Endothelial cell of umbilical vein (primary cell): ENCODE data around the gene XPNPEP2. TPM values are rescaled to one million over a fixed set of nuclear protein-coding genes. Genes with fewer than 3 reads are reported as not detected.

Experiments
- BruUV-seq: library from RNA; stranded (reverse); fragments of 400-500 nt; replicated peaks from 2 replicates; lab custom pipeline; 2021; lab: Mats Ljungman, UMichigan
- CTCF ChIA-PET: fragments of 300-600, 350-600 bp; sonication (Branson Sonifier 250); formaldehyde crosslinking; loops from one replicate; lab custom pipeline; 2021; ENCODE audit warnings: antibody characterized with exemption, inconsistent platforms; lab: Charles Lee
- POLR2A ChIA-PET: fragments of 300-600, 350-600 bp; sonication (Branson Sonifier 250); formaldehyde crosslinking; loops from one replicate; lab custom pipeline; 2021; ENCODE audit warnings: antibody characterized with exemption, inconsistent platforms; lab: Charles Lee
- DNase-seq: peaks from one replicate; pipeline ENCODE4 v3.0.0-alpha.2; 2011; ENCODE audit warnings: low read depth, low spot score
- FAIRE-seq: peaks from 2 replicates; lab custom pipeline; 2011; peaks lifted over from hg19 to GRCh38; lab: Jason Lieb, UNC
- H2AFZ ChIP-seq: 2 replicates; pipeline ENCODE4 v1.6.0; 2012; ENCODE audit warnings: low read depth, low read length, control low read depth, inconsistent platforms
- H3K27ac ChIP-seq: 2 replicates; pipeline ENCODE4 v1.5.1; 2011; ENCODE audit warnings: low read depth, mild to moderate bottlenecking, control low read depth, low read length, moderate library complexity; ENCODE audit not compliant: insufficient read depth
- H3K27me3 ChIP-seq, 2 experiments: 2 replicates each; pipeline versions ENCODE4 v1.6.0 to v1.6.1; 2011; ENCODE audit warnings: low read length in 2 of 2, mixed read lengths in 1 of 2; ENCODE audit not compliant: control insufficient read depth in 2 of 2, insufficient read depth in 2 of 2
- H3K36me3 ChIP-seq, 2 experiments: 2 replicates in 1 of 2; 3 replicates in 1 of 2; pipeline ENCODE4 v1.5.1; 2011; ENCODE audit warnings: low read length in 2 of 2, mild to moderate bottlenecking in 1 of 2, moderate library complexity in 1 of 2; ENCODE audit not compliant: control insufficient read depth in 2 of 2, insufficient read depth in 2 of 2; ENCODE audit errors: extremely low read depth in 1 of 2
- H3K4me1 ChIP-seq: 3 replicates; pipeline ENCODE4 v1.5.1; 2011; ENCODE audit warnings: mild to moderate bottlenecking, low read length; ENCODE audit not compliant: control insufficient read depth, insufficient read depth; ENCODE audit errors: extremely low read depth
- H3K4me2 ChIP-seq: 2 replicates; pipeline ENCODE4 v1.6.1; 2011; ENCODE audit warnings: low read length, control low read depth, mixed read lengths; ENCODE audit not compliant: insufficient read depth
- H3K4me3 ChIP-seq, 3 experiments: fragments of 200-600 bp in 1 of 3; sonication (generic), shearing (Covaris generic) in 1 of 3; replicated peaks in 1 of 3; 2 replicates each; pipeline ENCODE4 v1.5.1; 2011 to 2016; ENCODE audit warnings: control low read depth in 3 of 3, low read length in 3 of 3, mild to moderate bottlenecking in 2 of 3, inconsistent platforms in 1 of 3, low read depth in 1 of 3, moderate library complexity in 1 of 3; ENCODE audit not compliant: insufficient read depth in 1 of 3
- H3K79me2 ChIP-seq: 2 replicates; pipeline ENCODE4 v1.6.0; 2012; ENCODE audit warnings: low read length, inconsistent platforms; ENCODE audit not compliant: control insufficient read depth, insufficient read depth
- H3K9ac ChIP-seq: replicated peaks from 2 replicates; pipeline ENCODE3; 2011; ENCODE audit warnings: low read length, control low read depth; ENCODE audit not compliant: insufficient read depth; ENCODE audit errors: extremely low read depth
- H3K9me1 ChIP-seq: replicated peaks from 3 replicates; pipeline ENCODE4 v1.6.0; 2011; ENCODE audit warnings: mild to moderate bottlenecking, low read length; ENCODE audit not compliant: control insufficient read depth, insufficient read depth; ENCODE audit errors: extremely low read depth
- H3K9me3 ChIP-seq: replicated peaks from 2 replicates; pipeline ENCODE4 v1.5.1; 2012; ENCODE audit warnings: low read length, inconsistent platforms; ENCODE audit not compliant: control insufficient read depth, insufficient read depth
- H4K20me1 ChIP-seq: replicated peaks from 2 replicates; pipeline ENCODE3; 2011; ENCODE audit warnings: mild to moderate bottlenecking, low read length; ENCODE audit not compliant: control insufficient read depth, insufficient read depth; ENCODE audit errors: extremely low read depth
- EZH2 ChIP-seq: IDR thresholded peaks from 2 replicates; pipeline ENCODE4 v1.6.1; 2012; ENCODE audit warnings: borderline replicate concordance, low read depth, mild to moderate bottlenecking, moderate library complexity, low read length, inconsistent platforms; ENCODE audit not compliant: severe bottlenecking
- FOS ChIP-seq: IDR thresholded peaks from 2 replicates; pipeline ENCODE4 v1.6.1; 2011; ENCODE audit warnings: mild to moderate bottlenecking, low read length, moderate library complexity, borderline replicate concordance; ENCODE audit not compliant: insufficient read depth
- GATA2 ChIP-seq: IDR thresholded peaks from 2 replicates; pipeline ENCODE4 v1.7.0; 2011; ENCODE audit warnings: low read depth, mild to moderate bottlenecking, moderate library complexity, mixed read lengths, low read length; ENCODE audit not compliant: insufficient read length, insufficient read depth
- JUN ChIP-seq: IDR thresholded peaks from 2 replicates; pipeline ENCODE4 v1.6.1; 2011; ENCODE audit warnings: borderline replicate concordance, low read depth; ENCODE audit not compliant: insufficient read length, insufficient read depth
- MYC ChIP-seq: IDR thresholded peaks from one replicate; pipeline ENCODE4 v1.6.1; 2011; ENCODE audit warnings: mild to moderate bottlenecking, low read depth, low read length
- POLR2AphosphoS5 ChIP-seq: IDR thresholded peaks from 2 replicates; pipeline ENCODE4 v1.6.1; 2012; ENCODE audit warnings: low read depth, mild to moderate bottlenecking, control low read depth, low read length, moderate library complexity; ENCODE audit not compliant: insufficient read depth
- dilution Hi-C: fragments of 300-500 bp; cut with MboI; formaldehyde crosslinking; loops from one replicate; pipeline ENCODE4 v1.15.0; 2019; ENCODE audit warnings: low sequenced_read_pairs; ENCODE audit not compliant: extremely low pct_ligation_motif_present
- intact Hi-C: fragments of 100-400 bp; cut with micrococcal nuclease; formaldehyde crosslinking; loops from one replicate; pipeline ENCODE4 v1.10.0; 2022
- polyA plus RNA-seq, 4 experiments: library from polyadenylated mRNA; depleted of rRNA in 3 of 4; stranded (reverse) in 3 of 4; unstranded in 1 of 4; fragments of >200 nt; gene quantifications; 2 replicates each; pipeline versions ENCODE4 v1.2.1 to v1.2.3, GENCODE V29; 2011 to 2012; ENCODE audit warnings: missing spikeins in 1 of 4
- total RNA-seq: library from RNA; stranded (reverse); gene quantifications from 2 replicates; pipeline ENCODE4 v1.2.3, GENCODE V29; 2021
- TF ChIP-seq, protein P1 (sequence below): IDR thresholded peaks from 2 replicates; pipeline ENCODE4 v1.6.1; 2011; ENCODE audit not compliant: insufficient read depth, insufficient read length
- TF ChIP-seq, protein P2 (sequence below), 2 donors: IDR thresholded peaks; 1 replicate in 1 of 2; 2 replicates in 1 of 2; pipeline ENCODE4 v1.5.1; 2011; ENCODE audit warnings: low read length in 2 of 2, mild to moderate bottlenecking in 2 of 2, moderate library complexity in 2 of 2, control low read depth in 1 of 2, inconsistent platforms in 1 of 2, low read depth in 1 of 2; ENCODE audit not compliant: insufficient read depth in 1 of 2; ENCODE audit errors: extremely low read depth in 1 of 2

XPNPEP2 gene
- total and polyA plus RNA-seq, 2 donors (not counting 3 experiments of a cell fraction or from before 2014, with no cell fraction given) = 0.04 TPM; not detected in 1

DNA sequence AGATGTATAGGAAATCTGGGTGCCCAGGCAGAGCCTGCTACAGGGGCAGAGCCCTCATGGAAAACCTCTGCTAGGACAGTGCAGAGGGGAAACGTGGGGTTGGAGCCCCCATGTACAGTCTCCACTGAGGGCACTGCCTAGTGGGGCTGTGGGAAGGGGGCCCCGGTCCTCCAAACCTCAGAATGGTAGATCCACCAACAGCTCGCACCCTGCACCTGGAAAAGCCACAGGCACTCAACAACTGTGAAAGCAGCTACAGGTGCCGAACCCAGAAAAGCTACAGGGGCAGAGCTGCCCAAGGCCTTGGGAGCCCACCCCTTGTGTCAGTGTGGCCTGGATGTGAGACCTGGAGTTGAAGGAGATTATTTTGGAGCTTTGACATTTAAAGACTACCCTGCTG is 5.4 kb upstream of the XPNPEP2 start:
- Histone ChIP-seq H3K9ac (no peak overlapping the region), H3K9me3 (no peaks in the 10 kb centered on the region), H2AFZ (no peak overlapping the region), H4K20me1 (no peaks in the 10 kb centered on the region), H3K4me3 (no peak overlapping the region), H3K79me2 (no peaks in the 10 kb centered on the region), H3K4me1 (no peaks in the 10 kb centered on the region), H3K36me3 (no peaks in the 10 kb centered on the region), H3K27me3 (peaks cover 0 to 4% of the 10 kb centered on the region in 2 experiments), H3K27ac (no peak overlapping the region), H3K9me1 (no peaks in the 10 kb centered on the region), H3K4me2 (no peak overlapping the region)
- TF ChIP-seq MYC (no peak), FOS (no peak), POLR2AphosphoS5 (no peak), GATA2 (no peak)
- TF ChIP-seq, protein P1, sequence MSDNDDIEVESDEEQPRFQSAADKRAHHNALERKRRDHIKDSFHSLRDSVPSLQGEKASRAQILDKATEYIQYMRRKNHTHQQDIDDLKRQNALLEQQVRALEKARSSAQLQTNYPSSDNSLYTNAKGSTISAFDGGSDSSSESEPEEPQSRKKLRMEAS = no peak
- DNase-seq (no peak), FAIRE-seq (no peak)
- POLR2A ChIA-PET = no interaction called here
- intact Hi-C loops (no loop called here), dilution Hi-C loops (no loop called here)
- CTCF ChIA-PET = no interaction called here
- BruUV-seq = no TSS peak

DNA sequence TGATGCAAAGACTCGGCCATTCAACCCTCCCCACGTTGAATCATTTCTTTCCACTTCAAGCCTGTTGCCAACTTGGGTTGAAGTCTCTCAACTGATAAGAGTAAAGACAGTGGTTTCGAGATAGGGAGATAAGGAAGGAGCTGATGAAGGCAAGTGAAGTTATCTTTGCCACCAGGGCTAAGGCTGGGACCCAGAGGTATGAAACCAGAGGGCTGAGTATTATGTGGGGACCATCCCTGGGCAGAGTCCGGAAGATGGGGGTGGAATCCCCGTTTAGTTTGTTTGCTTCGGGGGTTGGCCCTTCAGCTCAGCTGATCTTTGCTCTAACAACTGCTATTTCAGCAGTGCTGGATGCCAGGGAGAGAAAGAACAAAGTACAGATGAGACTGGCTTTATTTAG is 2.3 kb upstream of the XPNPEP2 start:
- POLR2A ChIA-PET = no interaction called here
- no peak for DNase-seq
- Histone ChIP-seq H3K4me2 (no peak overlapping the region), H2AFZ (no peak overlapping the region), H3K36me3 (no peaks in the 10 kb centered on the region), H3K27ac (no peak overlapping the region), H4K20me1 (no peaks in the 10 kb centered on the region), H3K9me1 (no peaks in the 10 kb centered on the region), H3K9me3 (no peaks in the 10 kb centered on the region), H3K4me1 (no peaks in the 10 kb centered on the region), H3K4me3 (no peak overlapping the region), H3K27me3 (peaks cover 0 to 4% of the 10 kb centered on the region in 2 experiments), H3K79me2 (no peaks in the 10 kb centered on the region), H3K9ac (no peak overlapping the region)
- intact Hi-C loops = no loop called here
- no peak for FAIRE-seq
- CTCF ChIA-PET = interaction anchor here (2.2 to 3.4 kb wide), 2 partner anchors 10 kb away, joined by 6 to 21 read pairs; no protein-coding TSS in a partner anchor
- dilution Hi-C loops = no loop called here
- no TSS peak for BruUV-seq
- TF ChIP-seq FOS (no peak), EZH2 (no peak), JUN (no peak)
- TF ChIP-seq, protein P1 = no peak
- TF ChIP-seq, protein P2, sequence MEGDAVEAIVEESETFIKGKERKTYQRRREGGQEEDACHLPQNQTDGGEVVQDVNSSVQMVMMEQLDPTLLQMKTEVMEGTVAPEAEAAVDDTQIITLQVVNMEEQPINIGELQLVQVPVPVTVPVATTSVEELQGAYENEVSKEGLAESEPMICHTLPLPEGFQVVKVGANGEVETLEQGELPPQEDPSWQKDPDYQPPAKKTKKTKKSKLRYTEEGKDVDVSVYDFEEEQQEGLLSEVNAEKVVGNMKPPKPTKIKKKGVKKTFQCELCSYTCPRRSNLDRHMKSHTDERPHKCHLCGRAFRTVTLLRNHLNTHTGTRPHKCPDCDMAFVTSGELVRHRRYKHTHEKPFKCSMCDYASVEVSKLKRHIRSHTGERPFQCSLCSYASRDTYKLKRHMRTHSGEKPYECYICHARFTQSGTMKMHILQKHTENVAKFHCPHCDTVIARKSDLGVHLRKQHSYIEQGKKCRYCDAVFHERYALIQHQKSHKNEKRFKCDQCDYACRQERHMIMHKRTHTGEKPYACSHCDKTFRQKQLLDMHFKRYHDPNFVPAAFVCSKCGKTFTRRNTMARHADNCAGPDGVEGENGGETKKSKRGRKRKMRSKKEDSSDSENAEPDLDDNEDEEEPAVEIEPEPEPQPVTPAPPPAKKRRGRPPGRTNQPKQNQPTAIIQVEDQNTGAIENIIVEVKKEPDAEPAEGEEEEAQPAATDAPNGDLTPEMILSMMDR (IDR thresholded peaks at IDR 0.05; ENCODE audit: extremely low read depth in 1 of 2, insufficient read depth in 1 of 2, low read depth in 1 of 2, low read length in 2 of 2) = no peak
